GM12878 (cell line): ENCODE results near the gene ANAPC5. TPM values are rescaled to one million over a fixed set of nuclear protein-coding genes. Genes with fewer than 3 reads are reported as not detected.

Source experiments
- FOXK2 ChIP-seq: fragments of 450-650 bp; IDR thresholded peaks from 2 replicates; pipeline ENCODE4 v1.6.1; 2017; ENCODE audit warnings: mild to moderate bottlenecking, moderate library complexity
- MEF2B ChIP-seq: fragments of 450-650 bp; IDR thresholded peaks from 2 replicates; pipeline ENCODE4 v1.6.1; 2018; ENCODE audit warnings: mild to moderate bottlenecking, moderate library complexity; ENCODE audit not compliant: partially characterized antibody, poor library complexity, severe bottlenecking
- MYC ChIP-seq: IDR thresholded peaks from 2 replicates; pipeline ENCODE4 v1.6.1; 2011; ENCODE audit warnings: mild to moderate bottlenecking, low read length, moderate library complexity, inconsistent platforms; ENCODE audit not compliant: insufficient read depth, insufficient replicate concordance, insufficient read length, severe bottlenecking
- NR2C1 ChIP-seq: fragments of 450-650 bp; IDR thresholded peaks from 2 replicates; pipeline ENCODE4 v1.6.1; 2017; ENCODE audit warnings: antibody characterized with exemption, mild to moderate bottlenecking, moderate library complexity
- WRNIP1 ChIP-seq: IDR thresholded peaks from 2 replicates; pipeline ENCODE4 v1.6.1; 2011; ENCODE audit warnings: low read depth, low read length, improper control_type of control experiment, borderline replicate concordance
- polyA plus RNA-seq, 11 experiments: library from polyadenylated mRNA; depleted of rRNA in 4 of 11; unstranded in 6 of 11; stranded (reverse) in 5 of 11; fragments of >200 nt; fragmentation: Nextera tagmentation in 4 of 11; fragmentation: Illumina TruSeq in 1 of 11; extraction: Ambion mirVana in 4 of 11; extraction: Trizol in 1 of 11; gene quantifications; 1 replicate in 1 of 11; 2 replicates in 10 of 11; pipeline versions ENCODE4 v1.2.1 to v1.2.3, GENCODE V29; 2011 to 2016; ENCODE audit warnings: inconsistent platforms in 2 of 11, missing spikeins in 2 of 11, low read depth in 1 of 11
- total RNA-seq, 4 experiments: library from RNA; depleted of rRNA in 3 of 4; stranded (reverse); fragments of >200 nt in 3 of 4; fragmentation: Illumina TruSeq in 1 of 4; extraction: Trizol in 1 of 4; gene quantifications; 2 replicates each; pipeline versions ENCODE4 v1.2.1 to v1.2.3, GENCODE V29; 2013 to 2021
- TF ChIP-seq, protein P1 (sequence below): fragments of 150-350 bp; IDR thresholded peaks from 2 replicates; pipeline ENCODE4 v1.6.1; 2014; ENCODE audit warnings: mild to moderate bottlenecking, low read depth, low read length
- TF ChIP-seq, protein P2 (sequence below): fragments of 450-650 bp; IDR thresholded peaks from 2 replicates; pipeline ENCODE4 v1.6.1; 2017; ENCODE audit warnings: low read depth, mild to moderate bottlenecking, moderate library complexity
- TF ChIP-seq, protein P3 (sequence below): IDR thresholded peaks from 2 replicates; pipeline ENCODE4 v1.6.1; 2012; ENCODE audit warnings: low read depth, low read length, improper control_type of control experiment

ANAPC5 gene
- total and polyA plus RNA-seq, 10 of the 15 experiments (the other 5 are each of a cell fraction or from before 2014, with no cell fraction given): 102 to 227 (median 166) TPM

DNA sequence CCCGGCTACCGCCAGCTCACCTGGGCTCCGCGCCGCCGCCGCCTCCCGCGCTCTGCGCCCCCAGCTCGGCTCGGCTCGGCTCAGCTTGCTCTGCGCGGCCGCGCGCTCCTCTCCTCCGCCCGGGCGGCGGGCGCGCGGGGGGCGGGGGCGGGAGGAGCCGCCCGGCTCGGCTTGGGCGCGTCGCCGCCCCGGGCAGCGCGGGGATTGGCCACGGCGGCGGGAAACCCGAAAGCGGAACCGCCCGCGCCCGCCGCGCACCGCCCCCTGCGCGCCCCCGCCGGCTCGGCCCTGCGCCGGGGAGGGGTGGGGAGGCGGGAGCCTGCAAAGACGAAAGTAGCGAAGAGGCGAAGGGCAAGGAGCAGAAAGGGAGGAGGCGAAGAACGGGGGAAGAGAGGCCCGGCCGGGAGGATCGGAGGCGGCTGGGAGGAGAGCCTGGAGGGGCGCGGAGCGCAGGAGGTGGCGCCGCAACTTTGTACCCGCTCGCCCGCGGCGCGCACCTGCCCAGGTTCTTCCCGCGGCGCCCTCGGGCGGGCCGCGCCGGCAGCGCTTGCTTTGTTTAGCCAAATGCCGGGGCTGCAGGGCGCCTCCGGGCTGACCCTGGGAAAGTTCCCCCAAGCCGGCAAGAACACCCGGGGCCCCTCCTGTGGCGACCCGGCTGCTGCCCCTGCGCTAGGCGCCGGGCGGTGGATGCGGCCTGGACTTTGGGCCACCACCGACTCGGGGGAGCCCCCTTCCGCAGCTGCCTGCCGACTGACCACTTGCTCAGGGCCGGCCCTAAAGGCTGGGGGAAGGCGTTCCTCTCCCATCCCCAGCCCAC, 55.4 kb downstream of the ANAPC5 start, which contains the start of gene CAMKK2 (continued):
- TF ChIP-seq NR2C1 (no peak), MEF2B (no peak), FOXK2 (no peak), WRNIP1 (no peak), MYC (no peak)
- TF ChIP-seq, protein P1, sequence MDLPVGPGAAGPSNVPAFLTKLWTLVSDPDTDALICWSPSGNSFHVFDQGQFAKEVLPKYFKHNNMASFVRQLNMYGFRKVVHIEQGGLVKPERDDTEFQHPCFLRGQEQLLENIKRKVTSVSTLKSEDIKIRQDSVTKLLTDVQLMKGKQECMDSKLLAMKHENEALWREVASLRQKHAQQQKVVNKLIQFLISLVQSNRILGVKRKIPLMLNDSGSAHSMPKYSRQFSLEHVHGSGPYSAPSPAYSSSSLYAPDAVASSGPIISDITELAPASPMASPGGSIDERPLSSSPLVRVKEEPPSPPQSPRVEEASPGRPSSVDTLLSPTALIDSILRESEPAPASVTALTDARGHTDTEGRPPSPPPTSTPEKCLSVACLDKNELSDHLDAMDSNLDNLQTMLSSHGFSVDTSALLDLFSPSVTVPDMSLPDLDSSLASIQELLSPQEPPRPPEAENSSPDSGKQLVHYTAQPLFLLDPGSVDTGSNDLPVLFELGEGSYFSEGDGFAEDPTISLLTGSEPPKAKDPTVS: no peak
- TF ChIP-seq, protein P2, sequence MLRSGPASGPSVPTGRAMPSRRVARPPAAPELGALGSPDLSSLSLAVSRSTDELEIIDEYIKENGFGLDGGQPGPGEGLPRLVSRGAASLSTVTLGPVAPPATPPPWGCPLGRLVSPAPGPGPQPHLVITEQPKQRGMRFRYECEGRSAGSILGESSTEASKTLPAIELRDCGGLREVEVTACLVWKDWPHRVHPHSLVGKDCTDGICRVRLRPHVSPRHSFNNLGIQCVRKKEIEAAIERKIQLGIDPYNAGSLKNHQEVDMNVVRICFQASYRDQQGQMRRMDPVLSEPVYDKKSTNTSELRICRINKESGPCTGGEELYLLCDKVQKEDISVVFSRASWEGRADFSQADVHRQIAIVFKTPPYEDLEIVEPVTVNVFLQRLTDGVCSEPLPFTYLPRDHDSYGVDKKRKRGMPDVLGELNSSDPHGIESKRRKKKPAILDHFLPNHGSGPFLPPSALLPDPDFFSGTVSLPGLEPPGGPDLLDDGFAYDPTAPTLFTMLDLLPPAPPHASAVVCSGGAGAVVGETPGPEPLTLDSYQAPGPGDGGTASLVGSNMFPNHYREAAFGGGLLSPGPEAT: no peak; the same call in none of the 2 replicates
- TF ChIP-seq, protein P3, sequence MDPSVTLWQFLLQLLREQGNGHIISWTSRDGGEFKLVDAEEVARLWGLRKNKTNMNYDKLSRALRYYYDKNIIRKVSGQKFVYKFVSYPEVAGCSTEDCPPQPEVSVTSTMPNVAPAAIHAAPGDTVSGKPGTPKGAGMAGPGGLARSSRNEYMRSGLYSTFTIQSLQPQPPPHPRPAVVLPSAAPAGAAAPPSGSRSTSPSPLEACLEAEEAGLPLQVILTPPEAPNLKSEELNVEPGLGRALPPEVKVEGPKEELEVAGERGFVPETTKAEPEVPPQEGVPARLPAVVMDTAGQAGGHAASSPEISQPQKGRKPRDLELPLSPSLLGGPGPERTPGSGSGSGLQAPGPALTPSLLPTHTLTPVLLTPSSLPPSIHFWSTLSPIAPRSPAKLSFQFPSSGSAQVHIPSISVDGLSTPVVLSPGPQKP: no peak
